SIG-M5 treated with dmso at 0.1 percent for 504 hours (cell line): ENCODE measurements around the gene TRIM3.

Experiments used
- DNase-seq: peaks from one replicate; lab custom pipeline; 2025; ENCODE audit not compliant: unreplicated experiment; lab: John Stamatoyannopoulos, UW

The TRIM3 gene

GRCh38 chr11:6402561-6402981 lies 71.2 kb downstream of the TRIM3 start:
- peak; percentile 50 for DNase-seq

GRCh38 chr11:6402061-6402470 lies 71.7 kb downstream of the TRIM3 start:
- no peak for DNase-seq

- no peak for DNase-seq
These were observed 72.3 kb downstream of the TRIM3 start for GRCh38 chr11:6401464-6401863.

- DNase-seq = no peak
These were observed 73.1 kb downstream of the TRIM3 start for GRCh38 chr11:6400431-6401345.
